PC-3 (cell line): ENCODE measurements around the gene GOLGA7B.

Experiments
- CTCF ChIP-seq: fragments of 300-600 bp; sonication (generic); conservative IDR thresholded peaks from 2 replicates; pipeline ENCODE4 v1.5.1; 2017; ENCODE audit warnings: antibody characterized with exemption, low read depth, mild to moderate bottlenecking, low read length
- EZH2 ChIP-seq: fragments of 300-600 bp; sonication (generic); IDR thresholded peaks from one replicate; pipeline ENCODE4 v1.6.1; 2017; ENCODE audit warnings: antibody characterized with exemption, mild to moderate bottlenecking, low read length; ENCODE audit not compliant: unreplicated experiment
- EZH2phosphoT487 ChIP-seq: fragments of 300-600 bp; sonication (generic); IDR thresholded peaks from 2 replicates; pipeline ENCODE4 v1.6.1; 2018; ENCODE audit warnings: mild to moderate bottlenecking, antibody characterized with exemption, low read length, borderline replicate concordance

- TF ChIP-seq CTCF, result no peak
- no peak for TF ChIP-seq EZH2
- no peak for TF ChIP-seq EZH2phosphoT487
Observed at GRCh38 chr10:97896756-97897358, 47.2 kb downstream of the GOLGA7B start.
